Prostate gland (tissue), 2 donors: ENCODE data around the gene DDX49. TPM values are rescaled to one million over a fixed set of nuclear protein-coding genes. Genes with fewer than 3 reads are reported as not detected.
"Not testable (repeated sequence)": the region's sequence is repeated elsewhere in the genome, so short reads cannot be mapped to it uniquely, and the experiment has no call there.

Experiments
- DNase-seq: peaks from one replicate; pipeline ENCODE4 v3.0.0-alpha.2; 2019; ENCODE audit warnings: low spot score
- H3K27ac ChIP-seq, 2 donors: fragments of 200-600 bp; sonication (generic); 2 replicates each; pipeline ENCODE4 v1.5.1; 2017 to 2019
- H3K27me3 ChIP-seq: fragments of 200-600 bp; sonication (generic); replicated peaks from 2 replicates; pipeline ENCODE4 v1.5.1; 2019; ENCODE audit not compliant: insufficient read depth
- H3K36me3 ChIP-seq, 2 donors: fragments of 200-600 bp; sonication (generic); 1 replicate in 1 of 2; 2 replicates in 1 of 2; pipeline versions ENCODE4 v1.5.1 to v1.8.1; 2017 to 2019
- H3K4me1 ChIP-seq: fragments of 200-600 bp; sonication (generic); replicated peaks from 2 replicates; pipeline ENCODE4 v1.5.1; 2019
- H3K4me3 ChIP-seq, 2 donors: fragments of 200-600 bp; sonication (generic); 2 replicates each; pipeline ENCODE4 v1.5.1; 2017 to 2019
- H3K9me3 ChIP-seq: fragments of 200-600 bp; sonication (generic); 2 replicates; pipeline ENCODE4 v1.5.1; 2017
- CTCF ChIP-seq, 4 experiments: fragments of 200-600 bp in 2 of 4; fragments of 450-650 bp in 2 of 4; sonication (generic) in 2 of 4; IDR thresholded peaks; 1 replicate in 3 of 4; 2 replicates in 1 of 4; pipeline ENCODE4 v1.5.1; 2016 to 2019; ENCODE audit warnings: antibody characterized with exemption in 4 of 4, mild to moderate bottlenecking in 2 of 4, moderate library complexity in 2 of 4
- POLR2A ChIP-seq: fragments of 450-650 bp; IDR thresholded peaks from one replicate; pipeline ENCODE4 v1.6.1; 2016; ENCODE audit warnings: antibody characterized with exemption, mild to moderate bottlenecking
- POLR2AphosphoS5 ChIP-seq: sonication (generic); formaldehyde crosslinking; IDR thresholded peaks from one replicate; pipeline ENCODE4 v1.6.1; 2017; ENCODE audit warnings: antibody characterized with exemption
- WGBS: methylation state at CpG from one replicate; pipeline ENCODE4 v1.1.5; 2018; 5-methylcytosine and 5-hydroxymethylcytosine counted together
- intact Hi-C: fragments of 100-400 bp; cut with DNase I; formaldehyde crosslinking; loops from one replicate; pipeline ENCODE4 v1.14.2; 2022
- total RNA-seq, 2 donors: library from RNA; depleted of rRNA; stranded (reverse); fragments of >200 nt; gene quantifications; one replicate each; pipeline ENCODE4 v1.1.0, GENCODE V29; 2016

The DDX49 gene
- total RNA-seq, 2 donors from 2014 or later = 72.0 to 91.2 TPM

- no peak overlapping the region for H3K27ac ChIP-seq
- H3K36me3 ChIP-seq = no peaks in the 10 kb centered on the region
- H3K4me3 ChIP-seq = no peak overlapping the region
- TF ChIP-seq CTCF (IDR thresholded peaks at IDR 0.05) = no peak
- no peak for TF ChIP-seq POLR2A
- no peak for TF ChIP-seq POLR2AphosphoS5
- H3K9me3 ChIP-seq = no peaks in the 10 kb centered on the region
- H3K4me1 ChIP-seq = peaks cover 6% of the 10 kb centered on the region
- DNase-seq = no peak
- intact Hi-C loops = no loop called here
- 96% methylated on average over 14 of the region's 14 CpGs for WGBS
- no peaks in the 10 kb centered on the region for H3K27me3 ChIP-seq
Measured at GRCh38 chr19:18912933-18913332, 6.6 kb upstream of the DDX49 start.

- 95% methylated on average over 5 of the region's 5 CpGs for WGBS
- H3K27me3 ChIP-seq = no peaks in the 10 kb centered on the region
- no peak for DNase-seq
- H3K4me1 ChIP-seq = peaks cover 6% of the 10 kb centered on the region
- intact Hi-C loops = no loop called here
- no peak for TF ChIP-seq POLR2A
- no peak for TF ChIP-seq POLR2AphosphoS5
- no peak for TF ChIP-seq CTCF (IDR thresholded peaks at IDR 0.05)
- H3K4me3 ChIP-seq = no peak overlapping the region
- H3K9me3 ChIP-seq = no peaks in the 10 kb centered on the region
- H3K27ac ChIP-seq = no peak overlapping the region
- H3K36me3 ChIP-seq = no peaks in the 10 kb centered on the region
Measured at GRCh38 chr19:18913466-18913865, 6.0 kb upstream of the DDX49 start.

- Histone ChIP-seq H3K27me3 (no peaks in the 10 kb centered on the region), H3K36me3 (no peaks in the 10 kb centered on the region), H3K4me1 (peaks cover 12% of the 10 kb centered on the region), H3K4me3 (no peak overlapping the region), H3K9me3 (no peaks in the 10 kb centered on the region), H3K27ac (no peak overlapping the region)
- no peak for DNase-seq
- 60% methylated on average over 5 of the region's 5 CpGs for WGBS
- TF ChIP-seq POLR2AphosphoS5 (no peak), CTCF (IDR thresholded peaks at IDR 0.05) (peak in 2 of 4 experiments; percentile 30 to 38)
- intact Hi-C loops = no loop called here
Measured at GRCh38 chr19:18915639-18916038, 3.9 kb upstream of the DDX49 start.

GRCh38 chr19:18917593-18917992, 1.9 kb upstream of the DDX49 start:
- H3K27me3 ChIP-seq, DNase-seq, intact Hi-C loops, H3K27ac ChIP-seq, H3K36me3 ChIP-seq, H3K9me3 ChIP-seq: not testable (repeated sequence)
- peak overlapping the region in 1 of 2 donors; percentile 89 for H3K4me3 ChIP-seq
- 64% methylated on average over 9 of the region's 9 CpGs for WGBS
- peaks cover 12% of the 10 kb centered on the region for H3K4me1 ChIP-seq

GRCh38 chr19:18919900-18920214, 342 bp downstream of the DDX49 start:
- H3K4me3 ChIP-seq = peak overlapping the region; percentile 69 to 89
- H3K4me1 ChIP-seq = peaks cover 12% of the 10 kb centered on the region
- H3K36me3 ChIP-seq = peaks cover 7 to 9% of the 10 kb centered on the region in 2 donors
- DNase-seq = no peak
- H3K9me3 ChIP-seq = no peaks in the 10 kb centered on the region
- H3K27ac ChIP-seq = peak overlapping the region; percentile 50 to 62
- intact Hi-C loops = no loop called here
- TF ChIP-seq POLR2AphosphoS5 = no peak
- no peak for TF ChIP-seq CTCF (IDR thresholded peaks at IDR 0.05)
- TF ChIP-seq POLR2A = no peak
- WGBS = 1% methylated on average over 15 of the region's 15 CpGs
- H3K27me3 ChIP-seq = no peaks in the 10 kb centered on the region
